ENCODE data around the gene LRRC63.

DNA sequence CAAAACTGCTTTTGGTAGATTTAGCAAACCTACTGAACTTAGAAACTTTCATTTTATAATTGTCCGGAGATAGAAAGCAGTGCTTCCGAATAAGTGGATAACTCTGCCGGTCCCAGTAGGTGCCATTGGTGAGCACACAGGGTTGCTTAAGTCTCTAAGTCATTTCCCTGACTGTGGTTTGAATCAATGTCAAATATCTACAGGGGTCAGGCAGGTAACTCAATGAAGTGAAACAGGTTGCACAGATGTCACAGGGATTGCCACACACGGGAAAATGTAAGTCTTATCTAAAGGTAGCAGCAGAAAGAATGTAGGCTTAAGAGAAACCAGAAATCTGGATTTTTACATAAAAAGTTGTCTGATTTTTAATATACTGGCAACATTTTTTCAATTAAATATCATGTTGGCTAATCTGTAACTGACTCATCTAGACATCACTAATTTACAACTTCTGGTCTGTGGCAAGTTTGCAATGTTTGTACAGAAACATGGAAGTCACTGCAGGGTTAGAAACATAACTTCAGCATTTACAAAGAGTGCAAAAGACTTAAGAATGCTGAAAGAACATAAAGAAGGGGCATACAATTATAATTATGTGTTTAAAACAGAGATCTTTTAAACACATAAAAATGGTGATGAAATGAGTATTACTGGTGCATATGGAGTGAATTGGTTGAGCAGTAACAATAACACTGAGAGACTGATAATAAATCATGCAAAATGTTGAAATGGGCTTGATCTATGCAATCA, 14.3 kb upstream of the LRRC63 start:
- TF ChIP-seq, protein P1, sequence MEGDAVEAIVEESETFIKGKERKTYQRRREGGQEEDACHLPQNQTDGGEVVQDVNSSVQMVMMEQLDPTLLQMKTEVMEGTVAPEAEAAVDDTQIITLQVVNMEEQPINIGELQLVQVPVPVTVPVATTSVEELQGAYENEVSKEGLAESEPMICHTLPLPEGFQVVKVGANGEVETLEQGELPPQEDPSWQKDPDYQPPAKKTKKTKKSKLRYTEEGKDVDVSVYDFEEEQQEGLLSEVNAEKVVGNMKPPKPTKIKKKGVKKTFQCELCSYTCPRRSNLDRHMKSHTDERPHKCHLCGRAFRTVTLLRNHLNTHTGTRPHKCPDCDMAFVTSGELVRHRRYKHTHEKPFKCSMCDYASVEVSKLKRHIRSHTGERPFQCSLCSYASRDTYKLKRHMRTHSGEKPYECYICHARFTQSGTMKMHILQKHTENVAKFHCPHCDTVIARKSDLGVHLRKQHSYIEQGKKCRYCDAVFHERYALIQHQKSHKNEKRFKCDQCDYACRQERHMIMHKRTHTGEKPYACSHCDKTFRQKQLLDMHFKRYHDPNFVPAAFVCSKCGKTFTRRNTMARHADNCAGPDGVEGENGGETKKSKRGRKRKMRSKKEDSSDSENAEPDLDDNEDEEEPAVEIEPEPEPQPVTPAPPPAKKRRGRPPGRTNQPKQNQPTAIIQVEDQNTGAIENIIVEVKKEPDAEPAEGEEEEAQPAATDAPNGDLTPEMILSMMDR (IDR thresholded peaks at IDR 0.05), result no peak
- no peak for TF ChIP-seq POLR2A (IDR thresholded peaks at IDR 0.05)
